Panc1 (cell line): ENCODE data around the gene AEBP1. TPM values are rescaled to one million over a fixed set of nuclear protein-coding genes. Genes with fewer than 3 reads are reported as not detected.

Source experiments
- ATAC-seq: fragments of 200-7000 bp; cut with Tn5 transposase; 2 replicates; pipeline ENCODE4 v1.9.1; 2020; ENCODE audit warnings: mild to moderate bottlenecking, moderate library complexity
- BruUV-seq: library from RNA; stranded (reverse); fragments of 400-500 nt; replicated peaks from 2 replicates; lab custom pipeline; 2021; lab: Mats Ljungman, UMichigan
- CTCF ChIA-PET: fragments of 300-600 bp; sonication (Branson Sonifier 250); formaldehyde crosslinking; loops from one replicate; lab custom pipeline; 2022; ENCODE audit warnings: antibody characterized with exemption; lab: Charles Lee
- POLR2A ChIA-PET: fragments of 300-600 bp; sonication (Branson Sonifier 250); formaldehyde crosslinking; loops from one replicate; lab custom pipeline; 2022; ENCODE audit warnings: antibody characterized with exemption; lab: Charles Lee
- DNase-seq: peaks from one replicate; pipeline ENCODE4 v3.0.0-alpha.2; 2010; ENCODE audit warnings: low read depth, low spot score
- H3K27ac ChIP-seq: 2 replicates; pipeline ENCODE4 v1.5.1; 2011; ENCODE audit warnings: mild to moderate bottlenecking, low read length, inconsistent platforms
- H3K27me3 ChIP-seq: fragments of 200-500 bp; sonication (Bioruptor generic); 2 replicates; pipeline ENCODE4 v1.6.0; 2014; ENCODE audit warnings: low read length, inconsistent platforms; ENCODE audit not compliant: control insufficient read depth, insufficient read depth
- H3K36me3 ChIP-seq: fragments of 200-500 bp; sonication (Bioruptor generic); 2 replicates; pipeline ENCODE4 v1.5.1; 2014; ENCODE audit warnings: inconsistent platforms, mild to moderate bottlenecking, low read length, moderate library complexity; ENCODE audit not compliant: control insufficient read depth, insufficient read depth
- H3K4me1 ChIP-seq: 2 replicates; pipeline ENCODE4 v1.5.1; 2011; ENCODE audit warnings: inconsistent platforms, mild to moderate bottlenecking, low read length, moderate library complexity; ENCODE audit not compliant: control insufficient read depth, insufficient read depth
- H3K4me3 ChIP-seq, 2 experiments: 2 replicates each; pipeline ENCODE4 v1.5.1; 2011 to 2012; ENCODE audit warnings: low read depth in 2 of 2, low read length in 2 of 2, mild to moderate bottlenecking in 2 of 2, inconsistent platforms in 1 of 2, moderate library complexity in 1 of 2
- H3K9me3 ChIP-seq: fragments of 200-500 bp; sonication (Bioruptor generic); 2 replicates; pipeline ENCODE4 v1.5.1; 2014; ENCODE audit warnings: low read depth, mild to moderate bottlenecking, inconsistent platforms, low read length, moderate library complexity; ENCODE audit not compliant: control insufficient read depth, insufficient read depth
- CTCF ChIP-seq: fragments of 450-650 bp; IDR thresholded peaks from 2 replicates; pipeline ENCODE4 v1.5.1; 2017; ENCODE audit warnings: mild to moderate bottlenecking
- POLR2AphosphoS5 ChIP-seq: IDR thresholded peaks from 2 replicates; pipeline ENCODE4 v1.6.1; 2012; ENCODE audit warnings: mild to moderate bottlenecking, low read depth, low read length, moderate library complexity
- REST ChIP-seq, 2 experiments: IDR thresholded peaks; 2 replicates each; pipeline ENCODE4 v1.6.1; 2011 to 2012; ENCODE audit warnings: low read depth in 2 of 2, control low read depth in 1 of 2, low read length in 1 of 2, mild to moderate bottlenecking in 1 of 2, moderate library complexity in 1 of 2; ENCODE audit not compliant: insufficient read depth in 1 of 2
- SIN3A ChIP-seq: IDR thresholded peaks from 2 replicates; pipeline ENCODE4 v1.6.1; 2012; ENCODE audit warnings: low read depth, mild to moderate bottlenecking, low read length, moderate library complexity, borderline replicate concordance; ENCODE audit not compliant: insufficient read depth
- TCF7L2 ChIP-seq: IDR thresholded peaks from 2 replicates; pipeline ENCODE4 v1.6.1; 2011; ENCODE audit warnings: mild to moderate bottlenecking, low read depth, low read length, inconsistent platforms
- in situ Hi-C: cut with HindIII; loops from 2 replicates; pipeline ENCODE4 v1.10.0; 2016; ENCODE audit warnings: low sequenced_read_pairs, low pct_unique_long_range_greater_than_20kb
- intact Hi-C: fragments of 100-400 bp; cut with micrococcal nuclease; formaldehyde crosslinking; loops from one replicate; pipeline ENCODE4 v1.10.0; 2022; ENCODE audit not compliant: unreplicated experiment
- total RNA-seq: library from RNA; stranded (reverse); gene quantifications from one replicate; pipeline ENCODE4 v1.2.1, GENCODE V29; 2021; ENCODE audit not compliant: unreplicated experiment

Gene AEBP1
- total RNA-seq, 1 experiment from 2014 or later: 0.62 TPM

DNA sequence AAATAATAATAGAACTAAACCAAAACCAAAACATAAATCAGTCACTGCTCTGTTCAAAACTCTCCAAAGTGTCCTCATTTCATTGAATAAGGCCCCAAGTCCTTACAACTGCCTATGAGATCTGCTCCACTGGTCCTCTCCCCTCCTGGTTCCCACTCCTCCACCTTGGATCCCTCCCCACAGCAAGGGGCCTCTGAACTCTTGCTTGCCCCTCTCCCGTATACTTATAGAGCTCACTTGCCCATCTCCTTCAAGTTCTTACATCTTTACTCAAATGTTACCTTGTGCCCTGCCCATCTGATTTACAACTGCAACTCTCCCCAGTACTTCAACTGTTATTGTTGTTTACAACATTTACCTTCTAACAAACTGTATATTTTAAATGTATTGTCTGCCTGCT is 18.4 kb downstream of the AEBP1 start:
- CTCF ChIA-PET: interaction anchor here (0.7 kb wide), 1 partner anchor 73 kb away, joined by 4 read pairs; no protein-coding TSS in a partner anchor

More for the DNA sequence above, 18.4 kb downstream of the AEBP1 start:
- no TSS peak for BruUV-seq
- H3K9me3 ChIP-seq: no peaks in the 10 kb centered on the region
- no peak for ATAC-seq
- intact Hi-C loops (no loop called here), in situ Hi-C loops (no loop called here)
- no peak for DNase-seq
- POLR2A ChIA-PET: interaction anchor here (0.6 kb wide), 1 partner anchor 366 kb away, joined by 5 read pairs; no protein-coding TSS in a partner anchor
- H3K4me3 ChIP-seq: peak overlapping the region; percentile 72 to 87
- H3K4me1 ChIP-seq: peaks cover 11% of the 10 kb centered on the region
- H3K36me3 ChIP-seq: peaks cover 14% of the 10 kb centered on the region
- no peaks in the 10 kb centered on the region for H3K27me3 ChIP-seq
- H3K27ac ChIP-seq: peak overlapping the region; percentile 97
- no peak for TF ChIP-seq SIN3A
- no peak for TF ChIP-seq TCF7L2
- TF ChIP-seq POLR2AphosphoS5: no peak
- no peak for TF ChIP-seq REST (IDR thresholded peaks at IDR 0.05; ENCODE audit: insufficient read depth in 1 of 2, low read depth in 2 of 2, low read length in 1 of 2)
- TF ChIP-seq CTCF: no peak
